ENCODE data around the gene IFITM10. TPM values are rescaled to one million over a fixed set of nuclear protein-coding genes. Genes with fewer than 3 reads are reported as not detected.
"Not testable (repeated sequence)": the region's sequence is repeated elsewhere in the genome, so short reads cannot be mapped to it uniquely, and the experiment has no call there.

IFITM10 gene
- total RNA-seq, 1 experiment from 2014 or later = not detected

DNA sequence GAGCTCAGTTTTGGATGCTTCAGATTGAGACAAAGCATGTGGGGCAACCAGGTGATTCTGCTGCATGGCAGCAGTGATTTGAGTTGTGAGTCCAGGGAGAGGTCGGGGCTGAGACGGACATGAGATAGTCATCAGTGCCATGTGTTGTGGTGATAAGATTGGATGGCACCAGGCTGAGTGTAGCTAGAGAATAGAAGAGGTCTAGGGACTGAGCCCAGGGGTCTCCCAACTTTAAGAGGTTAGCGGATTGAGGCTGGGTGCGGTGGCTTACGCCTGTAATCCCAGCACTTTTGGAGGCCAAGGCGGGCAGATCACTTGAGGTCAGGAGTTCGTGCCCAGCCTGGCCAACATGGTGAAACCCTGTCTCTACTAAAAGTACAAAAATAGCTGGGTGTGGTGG is 19.7 kb upstream of the IFITM10 start:
- no peaks in the 10 kb centered on the region for H3K4me1 ChIP-seq (ENCODE audit: insufficient read depth, low read length, poor library complexity, severe bottlenecking)
- TF ChIP-seq, protein P1, sequence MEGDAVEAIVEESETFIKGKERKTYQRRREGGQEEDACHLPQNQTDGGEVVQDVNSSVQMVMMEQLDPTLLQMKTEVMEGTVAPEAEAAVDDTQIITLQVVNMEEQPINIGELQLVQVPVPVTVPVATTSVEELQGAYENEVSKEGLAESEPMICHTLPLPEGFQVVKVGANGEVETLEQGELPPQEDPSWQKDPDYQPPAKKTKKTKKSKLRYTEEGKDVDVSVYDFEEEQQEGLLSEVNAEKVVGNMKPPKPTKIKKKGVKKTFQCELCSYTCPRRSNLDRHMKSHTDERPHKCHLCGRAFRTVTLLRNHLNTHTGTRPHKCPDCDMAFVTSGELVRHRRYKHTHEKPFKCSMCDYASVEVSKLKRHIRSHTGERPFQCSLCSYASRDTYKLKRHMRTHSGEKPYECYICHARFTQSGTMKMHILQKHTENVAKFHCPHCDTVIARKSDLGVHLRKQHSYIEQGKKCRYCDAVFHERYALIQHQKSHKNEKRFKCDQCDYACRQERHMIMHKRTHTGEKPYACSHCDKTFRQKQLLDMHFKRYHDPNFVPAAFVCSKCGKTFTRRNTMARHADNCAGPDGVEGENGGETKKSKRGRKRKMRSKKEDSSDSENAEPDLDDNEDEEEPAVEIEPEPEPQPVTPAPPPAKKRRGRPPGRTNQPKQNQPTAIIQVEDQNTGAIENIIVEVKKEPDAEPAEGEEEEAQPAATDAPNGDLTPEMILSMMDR (conservative IDR thresholded peaks at IDR 0.05; ENCODE audit: low read depth, low read length) = no peak
- TF ChIP-seq EZH2 (IDR thresholded peaks at IDR 0.05; ENCODE audit: borderline replicate concordance, low read depth, low read length, poor library complexity, severe bottlenecking) = no peak
- ChIA-PET CTCF (no interaction called here), POLR2A (ENCODE audit: low non-redundant PET) (no interaction called here)
- no peaks in the 10 kb centered on the region for H3K27me3 ChIP-seq (replicated peaks; ENCODE audit: insufficient read depth, low read depth, low read length, poor library complexity)
- no peaks in the 10 kb centered on the region for H3K36me3 ChIP-seq (ENCODE audit: insufficient read depth, low read length, poor library complexity, severe bottlenecking)
- no peak overlapping the region for H3K4me3 ChIP-seq (ENCODE audit: low read depth, low read length, poor library complexity, severe bottlenecking)
- no peak for DNase-seq (ENCODE audit: low spot score)
- BruUV-seq (replicated peaks) = no TSS peak
- H3K9me3 ChIP-seq (ENCODE audit: low read depth, low read length, poor library complexity, severe bottlenecking) = no peaks in the 10 kb centered on the region
- intact Hi-C loops (cut with micrococcal nuclease; ENCODE audit: unreplicated experiment) = no loop called here
- no peak overlapping the region for H3K27ac ChIP-seq (ENCODE audit: low read depth, low read length, poor library complexity, severe bottlenecking)

DNA sequence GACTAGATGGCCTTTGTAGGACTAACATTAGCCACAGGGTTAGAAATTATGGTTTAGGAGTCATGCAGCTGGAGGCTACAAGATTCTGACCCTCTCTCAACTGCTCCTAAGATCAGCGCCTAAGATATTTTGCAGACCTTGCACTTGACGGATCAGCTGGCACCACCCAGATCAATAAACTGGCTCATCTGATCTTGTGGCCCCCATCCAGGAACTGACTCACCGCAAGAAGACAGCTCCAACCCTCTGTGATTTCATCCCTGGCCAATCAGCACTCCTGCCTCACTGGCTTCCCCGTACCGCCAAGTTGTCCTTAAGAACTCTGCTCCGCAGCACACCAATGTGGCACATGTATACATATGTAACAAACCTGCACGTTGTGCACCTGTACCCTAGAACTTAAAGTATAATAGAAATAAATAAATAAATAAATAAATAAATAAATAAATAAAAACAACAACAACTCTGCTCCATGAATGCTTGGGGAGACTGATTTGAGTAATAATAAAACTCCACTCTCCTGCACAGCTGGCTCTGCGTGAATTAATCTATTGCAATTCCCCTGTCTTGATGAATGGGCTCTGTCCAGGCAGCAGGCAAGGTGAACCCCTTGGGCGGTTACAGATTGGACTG is 19.0 kb upstream of the IFITM10 start:
- H3K9me3 ChIP-seq (ENCODE audit: low read depth, low read length, poor library complexity, severe bottlenecking); intact Hi-C loops (cut with micrococcal nuclease; ENCODE audit: unreplicated experiment); BruUV-seq (replicated peaks); DNase-seq (ENCODE audit: low spot score); H3K27me3 ChIP-seq (replicated peaks; ENCODE audit: insufficient read depth, low read depth, low read length, poor library complexity); POLR2A ChIA-PET (ENCODE audit: low non-redundant PET); H3K4me1 ChIP-seq (ENCODE audit: insufficient read depth, low read length, poor library complexity, severe bottlenecking); CTCF ChIA-PET; H3K4me3 ChIP-seq (ENCODE audit: low read depth, low read length, poor library complexity, severe bottlenecking); H3K27ac ChIP-seq (ENCODE audit: low read depth, low read length, poor library complexity, severe bottlenecking); H3K36me3 ChIP-seq (ENCODE audit: insufficient read depth, low read length, poor library complexity, severe bottlenecking): not testable (repeated sequence)

DNA sequence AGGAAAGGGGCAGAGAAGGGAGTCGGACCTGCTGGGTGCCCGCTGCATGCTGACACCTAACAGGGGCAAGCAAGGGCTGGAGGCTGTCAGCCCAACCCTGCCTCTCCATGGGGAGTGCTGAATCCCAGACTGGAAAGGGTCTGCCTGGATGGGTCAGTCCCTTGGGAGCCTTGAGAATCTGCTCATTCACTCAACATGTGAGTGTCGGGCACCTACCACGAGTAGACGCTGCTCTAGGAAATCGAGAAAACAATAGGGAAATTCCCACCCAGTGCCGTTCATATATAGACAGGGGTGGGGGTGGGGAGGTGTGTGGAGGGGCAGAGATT is 17.7 kb upstream of the IFITM10 start:
- no peak overlapping the region for H3K27ac ChIP-seq (ENCODE audit: low read depth, low read length, poor library complexity, severe bottlenecking)
- H3K9me3 ChIP-seq (ENCODE audit: low read depth, low read length, poor library complexity, severe bottlenecking) = no peaks in the 10 kb centered on the region
- ChIA-PET CTCF (no interaction called here), POLR2A (ENCODE audit: low non-redundant PET) (no interaction called here)
- H3K4me3 ChIP-seq (ENCODE audit: low read depth, low read length, poor library complexity, severe bottlenecking) = no peak overlapping the region
- no TSS peak for BruUV-seq (replicated peaks)
- DNase-seq (ENCODE audit: low spot score) = no peak
- TF ChIP-seq, protein P1 (conservative IDR thresholded peaks at IDR 0.05; ENCODE audit: low read depth, low read length) = no peak
- no peak for TF ChIP-seq EZH2 (IDR thresholded peaks at IDR 0.05; ENCODE audit: borderline replicate concordance, low read depth, low read length, poor library complexity, severe bottlenecking)
- H3K4me1 ChIP-seq (ENCODE audit: insufficient read depth, low read length, poor library complexity, severe bottlenecking) = no peaks in the 10 kb centered on the region
- H3K36me3 ChIP-seq (ENCODE audit: insufficient read depth, low read length, poor library complexity, severe bottlenecking) = no peaks in the 10 kb centered on the region
- intact Hi-C loops (cut with micrococcal nuclease; ENCODE audit: unreplicated experiment) = no loop called here
- H3K27me3 ChIP-seq (replicated peaks; ENCODE audit: insufficient read depth, low read depth, low read length, poor library complexity) = no peaks in the 10 kb centered on the region

DNA sequence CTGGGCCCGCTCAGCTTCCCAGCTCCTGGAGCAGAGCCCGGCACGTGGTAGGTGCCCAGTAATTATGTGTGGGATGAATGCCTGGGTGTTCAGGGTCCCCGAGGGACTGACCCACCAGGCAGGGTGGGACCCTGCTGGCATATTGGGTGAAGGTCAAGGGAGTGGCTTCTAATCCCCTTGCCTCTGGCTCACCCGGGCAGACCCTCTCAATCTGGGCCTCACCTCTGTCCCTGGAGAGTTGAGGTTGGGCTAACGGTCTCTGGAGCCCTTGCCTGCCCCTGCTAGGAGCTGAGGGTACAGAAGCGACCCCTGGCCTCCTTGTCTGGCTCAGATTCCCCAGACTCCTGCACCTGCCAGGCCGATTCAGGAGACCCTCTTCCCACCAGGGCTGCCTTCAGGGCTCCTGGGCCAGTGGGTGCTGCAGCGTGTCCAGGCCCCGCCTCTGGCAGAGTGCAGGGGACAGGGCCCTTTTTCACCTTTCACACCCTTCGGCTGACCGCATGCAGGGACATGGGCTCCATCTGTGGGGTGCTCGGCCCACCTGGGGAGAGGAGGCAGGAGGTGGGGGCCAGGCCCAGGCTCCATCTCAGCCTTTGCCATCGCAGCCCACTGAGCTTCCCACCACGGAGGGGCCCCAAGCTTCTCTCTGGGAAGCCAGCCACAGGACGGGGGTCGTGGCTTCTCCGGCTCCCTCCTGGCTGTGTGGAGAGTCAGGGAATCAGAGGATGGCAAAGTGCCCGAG is 17.2 kb upstream of the IFITM10 start:
- no TSS peak for BruUV-seq (replicated peaks)
- no peaks in the 10 kb centered on the region for H3K4me1 ChIP-seq (ENCODE audit: insufficient read depth, low read length, poor library complexity, severe bottlenecking)
- H3K36me3 ChIP-seq (ENCODE audit: insufficient read depth, low read length, poor library complexity, severe bottlenecking) = no peaks in the 10 kb centered on the region
- no peak for TF ChIP-seq EZH2 (IDR thresholded peaks at IDR 0.05; ENCODE audit: borderline replicate concordance, low read depth, low read length, poor library complexity, severe bottlenecking)
- TF ChIP-seq, protein P1 (conservative IDR thresholded peaks at IDR 0.05; ENCODE audit: low read depth, low read length) = no peak
- ChIA-PET POLR2A (ENCODE audit: low non-redundant PET) (no interaction called here), CTCF (no interaction called here)
- H3K9me3 ChIP-seq (ENCODE audit: low read depth, low read length, poor library complexity, severe bottlenecking) = no peaks in the 10 kb centered on the region
- H3K27me3 ChIP-seq (replicated peaks; ENCODE audit: insufficient read depth, low read depth, low read length, poor library complexity) = no peaks in the 10 kb centered on the region
- no peak overlapping the region for H3K27ac ChIP-seq (ENCODE audit: low read depth, low read length, poor library complexity, severe bottlenecking)
- no peak for DNase-seq (ENCODE audit: low spot score)
- no peak overlapping the region for H3K4me3 ChIP-seq (ENCODE audit: low read depth, low read length, poor library complexity, severe bottlenecking)
- intact Hi-C loops (cut with micrococcal nuclease; ENCODE audit: unreplicated experiment) = no loop called here

Measured in A673 (cell line).